NCI-H748 (cell line): ENCODE data around the gene SDC1.

ENCODE experiments used
- DNase-seq: peaks from one replicate; lab custom pipeline; 2025; ENCODE audit not compliant: unreplicated experiment; lab: John Stamatoyannopoulos, UW

Gene SDC1

DNA sequence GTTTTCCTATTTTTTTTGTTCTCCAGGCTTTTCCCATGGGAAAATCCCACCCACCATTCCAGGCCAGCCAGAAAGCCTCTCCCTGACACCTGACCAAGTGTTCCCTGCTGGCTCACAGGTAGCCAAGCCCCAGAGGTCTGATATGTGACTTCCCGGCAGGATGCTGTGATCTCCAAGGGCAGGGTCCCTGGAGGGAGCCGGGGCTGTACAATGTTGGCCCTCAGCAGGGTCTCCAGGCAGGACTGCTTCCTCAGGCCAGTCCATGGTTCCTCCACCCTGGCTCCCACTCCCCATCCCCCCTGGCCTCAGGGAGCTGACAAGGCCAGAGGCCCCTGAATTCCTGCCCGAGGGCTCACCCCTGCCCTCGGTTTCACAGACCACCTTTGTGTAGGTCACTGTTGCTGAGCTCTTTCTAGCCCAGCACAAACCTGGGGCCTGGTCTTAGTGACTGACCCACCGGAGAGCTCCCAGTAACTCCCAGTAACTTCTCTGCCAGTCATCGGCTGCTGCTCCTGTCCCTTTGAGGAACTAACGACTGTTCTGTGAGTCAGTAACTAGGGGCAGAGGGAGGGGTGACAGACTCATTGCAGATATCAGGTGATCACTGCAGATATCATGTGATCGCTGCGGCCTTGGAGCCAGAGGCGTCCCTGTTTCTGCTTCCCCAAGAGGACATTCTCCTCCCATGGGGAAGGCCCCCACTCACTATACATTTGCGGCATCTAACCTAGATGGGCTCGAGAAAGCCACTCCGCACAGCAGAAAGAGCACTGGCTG, 38.7 kb downstream of the SDC1 start:
- DNase-seq: no peak

DNA sequence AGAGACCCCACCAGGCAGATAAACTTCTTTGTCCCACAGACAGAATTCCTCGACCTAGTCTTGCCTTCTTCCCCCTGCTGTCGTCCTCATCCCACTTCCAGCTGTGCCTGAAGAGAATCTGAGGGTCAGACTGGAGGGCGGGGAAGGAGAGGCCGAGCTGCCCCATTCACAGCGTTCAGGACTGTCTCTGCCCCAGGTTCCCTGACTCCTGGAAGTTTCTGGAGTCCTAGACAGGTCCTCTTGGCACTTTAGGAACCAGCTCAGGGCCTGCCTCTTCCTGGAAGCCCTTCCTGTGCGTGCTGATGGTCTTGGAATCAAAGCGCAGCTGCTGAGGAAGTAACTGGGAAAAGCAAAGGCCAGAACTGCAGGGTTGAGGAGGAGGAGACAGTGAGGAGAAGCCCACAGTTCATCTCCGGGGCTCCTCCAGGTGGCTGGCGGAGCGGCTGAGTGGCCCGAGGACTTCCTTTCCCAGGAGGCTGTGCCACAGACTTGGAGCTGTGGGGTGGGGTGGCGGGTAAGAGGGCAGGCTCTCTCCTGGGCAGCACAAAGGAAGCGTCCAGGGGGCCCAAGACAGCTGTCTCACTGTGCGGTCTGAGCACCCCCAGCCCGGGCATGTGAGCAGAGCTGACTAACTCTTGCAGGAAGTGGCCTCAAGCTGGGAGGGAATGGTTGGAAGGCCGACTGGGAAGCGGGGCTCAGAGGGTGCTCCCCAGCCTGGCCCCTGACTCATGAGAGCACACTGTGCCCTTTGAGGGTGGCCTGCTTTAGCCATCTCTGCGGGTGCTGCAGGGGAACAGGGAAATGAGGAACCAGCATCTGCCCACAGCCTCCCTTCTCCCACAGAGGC, 39.5 kb downstream of the SDC1 start:
- DNase-seq: no peak

GRCh38 chr2:20184067-20184938, 40.6 kb downstream of the SDC1 start:
- no peak for DNase-seq

DNA sequence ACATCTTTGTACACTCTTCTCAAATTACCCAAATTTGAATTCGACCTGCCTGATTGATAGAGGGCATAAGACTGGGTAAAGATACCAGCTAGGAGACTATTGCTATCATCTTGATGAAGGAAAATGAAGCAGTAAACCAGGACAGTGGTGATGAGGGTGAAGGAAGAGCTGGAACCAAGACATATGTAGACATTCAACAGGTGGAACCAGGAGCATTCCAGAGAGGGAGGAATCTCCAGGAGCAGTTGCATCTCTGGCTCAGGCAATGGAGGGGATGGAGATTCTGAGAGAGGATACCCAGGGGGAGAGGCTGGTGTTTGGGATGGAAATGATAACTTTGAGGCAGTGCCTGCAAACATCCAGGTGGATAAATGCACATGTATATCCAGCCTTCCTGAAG, 41.6 kb downstream of the SDC1 start:
- no peak for DNase-seq

DNA sequence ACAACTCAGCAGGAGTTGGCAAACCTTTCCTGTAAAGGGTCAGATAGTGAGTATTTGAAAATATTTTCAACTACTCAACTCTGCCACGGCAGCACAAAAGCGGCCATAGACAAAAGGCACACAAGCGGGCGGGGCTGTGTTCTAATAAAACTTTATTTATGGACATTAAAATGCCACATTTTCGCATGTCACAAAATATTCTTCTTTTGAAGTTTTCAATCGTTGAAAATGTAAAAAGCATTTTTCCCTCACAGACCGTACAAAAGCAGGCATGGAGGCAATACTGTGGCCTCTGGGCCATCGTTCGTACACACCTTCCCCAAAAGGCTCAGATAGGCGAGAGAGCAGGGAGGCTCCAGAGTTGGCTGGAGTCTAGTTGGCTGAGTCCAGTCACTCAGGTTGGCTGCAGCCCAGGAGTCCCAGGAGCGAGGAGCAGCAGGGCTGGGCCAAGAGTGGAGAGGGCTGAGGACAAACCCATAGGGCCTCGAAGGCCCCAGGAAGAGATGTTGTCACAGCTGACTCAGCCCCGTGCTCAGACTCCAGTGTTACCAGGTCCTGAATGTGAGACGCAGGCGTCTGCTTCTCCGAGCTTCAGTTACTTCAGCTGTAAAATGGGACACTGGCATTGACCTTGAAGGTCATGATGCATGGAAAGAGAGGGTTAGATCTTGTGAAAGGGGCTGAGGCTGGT, 42.5 kb downstream of the SDC1 start:
- DNase-seq: no peak

DNA sequence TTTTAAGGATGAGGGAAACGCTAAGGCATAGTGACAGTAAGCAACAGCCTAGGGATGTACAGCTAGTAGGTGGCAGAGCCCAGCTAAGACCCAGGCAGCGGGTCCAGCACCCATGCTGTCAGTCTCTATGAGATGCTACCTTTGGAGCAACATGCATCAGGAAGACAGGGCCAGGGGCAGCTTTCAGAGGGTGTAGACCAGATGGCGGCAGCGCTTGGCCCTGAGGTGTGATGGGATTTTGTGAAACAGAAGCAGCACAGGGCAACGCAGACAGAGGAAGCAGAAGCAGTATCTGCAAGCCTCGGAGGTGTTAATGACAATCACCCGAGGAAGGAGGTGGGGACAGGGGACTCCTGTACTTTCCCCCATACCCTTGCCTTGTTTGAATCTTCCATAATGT, 43.2 kb downstream of the SDC1 start:
- DNase-seq: no peak

- DNase-seq: no peak
These were observed 44.0 kb downstream of the SDC1 start for GRCh38 chr2:20180676-20181648.

GRCh38 chr2:20179755-20180594, 45.0 kb downstream of the SDC1 start:
- peak; percentile 18 for DNase-seq

DNA sequence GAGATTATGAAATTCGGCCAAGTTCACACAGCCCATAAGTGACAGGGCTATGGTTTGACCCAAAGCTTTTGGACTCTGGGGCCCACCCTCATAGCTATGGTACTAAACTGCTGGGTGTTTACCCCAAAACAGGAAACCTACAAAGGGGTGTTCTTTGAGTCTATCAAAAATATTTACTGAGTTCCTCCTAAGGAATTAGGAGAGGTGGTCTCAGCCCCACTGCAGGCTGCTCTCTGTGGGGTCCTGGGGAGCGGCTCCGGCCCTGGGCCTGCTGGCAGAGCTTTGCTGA, 45.5 kb downstream of the SDC1 start:
- no peak for DNase-seq

GRCh38 chr2:20178666-20179465, 46.1 kb downstream of the SDC1 start:
- no peak for DNase-seq

- no peak for DNase-seq
These were observed 46.7 kb downstream of the SDC1 start for GRCh38 chr2:20178249-20178607.

GRCh38 chr2:20177556-20178248, 47.2 kb downstream of the SDC1 start:
- DNase-seq: no peak

DNA sequence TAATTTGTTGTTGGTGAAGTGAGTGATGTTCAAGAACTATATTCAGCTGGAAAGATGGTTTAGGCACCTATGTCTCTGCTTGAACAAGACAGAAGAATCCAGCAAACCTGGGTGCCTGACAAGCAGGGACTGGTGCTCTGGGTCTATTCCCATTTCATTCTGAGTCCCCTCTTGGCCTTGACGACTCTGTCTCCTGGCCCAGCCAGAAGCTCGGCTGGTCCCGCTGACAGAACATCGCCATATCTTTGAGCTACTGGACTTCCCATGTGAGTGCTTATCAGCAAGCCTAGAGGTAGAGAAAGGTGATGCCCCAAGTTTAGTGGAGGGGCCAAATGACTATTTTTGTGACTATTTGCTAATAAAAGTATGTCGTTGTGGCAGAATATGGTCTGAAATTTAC, 48.2 kb downstream of the SDC1 start:
- DNase-seq: no peak

GRCh38 chr2:20175931-20176330, 49.0 kb downstream of the SDC1 start:
- DNase-seq: no peak

GRCh38 chr2:20175267-20175666, 49.7 kb downstream of the SDC1 start:
- no peak for DNase-seq

DNA sequence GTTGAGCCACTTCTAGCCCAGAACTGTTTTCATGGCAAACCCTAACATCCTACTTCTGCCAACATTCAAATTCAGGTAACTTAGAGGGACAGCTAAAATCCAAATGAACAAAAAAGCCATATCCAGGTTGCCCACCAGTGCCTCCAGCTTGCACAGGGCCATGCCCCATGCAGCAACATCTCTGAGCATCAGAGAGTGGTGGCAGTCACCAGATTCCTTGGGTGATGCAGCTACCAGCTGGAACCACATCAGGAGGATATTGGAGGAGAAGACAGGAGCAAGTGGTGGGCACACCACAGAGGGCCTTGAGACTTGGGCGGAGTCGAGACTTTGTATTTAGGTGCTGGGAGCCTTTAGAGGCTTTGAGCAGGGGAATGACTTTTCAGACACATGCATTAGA, 50.5 kb downstream of the SDC1 start:
- DNase-seq: no peak

DNA sequence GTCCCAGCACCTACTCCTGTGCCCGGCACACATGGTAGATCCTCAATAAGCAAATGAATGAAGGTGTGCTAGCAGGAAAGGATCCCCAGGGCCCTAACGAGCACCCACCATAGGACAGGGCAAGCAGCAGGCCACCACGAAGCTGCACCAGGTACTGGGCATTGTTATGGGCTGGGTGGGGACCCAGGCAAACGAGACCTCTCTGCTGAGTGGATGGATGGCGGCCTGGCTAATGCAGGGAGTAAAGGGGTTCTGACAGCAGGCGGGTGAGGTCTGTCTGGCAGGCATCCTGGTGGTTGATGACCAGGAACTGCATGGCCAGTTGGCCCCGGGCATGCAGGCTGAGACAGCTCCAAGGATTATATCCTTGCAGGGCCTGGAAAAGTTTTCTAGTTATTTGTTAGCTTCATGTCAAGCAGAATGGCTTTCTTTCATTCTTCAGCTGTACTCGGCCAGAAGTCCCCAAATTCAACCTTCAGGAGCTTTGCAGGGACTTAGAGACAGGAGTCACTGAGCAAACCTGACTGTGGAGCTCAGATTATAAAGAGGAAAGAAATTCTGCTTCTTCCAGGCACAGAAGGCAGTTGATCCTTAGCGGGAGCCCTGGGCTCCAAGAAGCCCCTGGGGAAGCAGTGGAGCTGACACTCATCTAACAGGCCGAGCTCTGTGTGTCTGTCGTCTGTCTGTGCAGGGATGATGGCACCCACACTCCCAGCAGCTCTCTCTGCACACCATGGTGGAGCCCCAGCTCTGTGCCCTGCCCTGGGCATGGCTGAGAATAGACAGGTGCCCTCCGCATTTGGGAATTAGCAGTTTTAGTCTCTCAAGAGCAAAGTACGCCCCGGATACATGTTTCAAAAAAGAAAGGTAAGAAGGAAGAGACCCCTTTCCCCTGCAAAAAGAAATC, 51.2 kb downstream of the SDC1 start:
- no peak for DNase-seq
